HG02840 (cell line): ENCODE results near the gene SIRPG.
"Not testable (repeated sequence)": the region's sequence is repeated elsewhere in the genome, so short reads cannot be mapped to it uniquely, and the experiment has no call there.

Experiments used
- ATAC-seq: cut with Tn5 transposase; IDR thresholded peaks from one replicate; pipeline ENCODE4 v1.9.1; 2021; ENCODE audit warnings: mild to moderate bottlenecking, moderate library complexity, moderate number of reproducible peaks; ENCODE audit not compliant: unreplicated experiment, low FRiP score

SIRPG gene

DNA sequence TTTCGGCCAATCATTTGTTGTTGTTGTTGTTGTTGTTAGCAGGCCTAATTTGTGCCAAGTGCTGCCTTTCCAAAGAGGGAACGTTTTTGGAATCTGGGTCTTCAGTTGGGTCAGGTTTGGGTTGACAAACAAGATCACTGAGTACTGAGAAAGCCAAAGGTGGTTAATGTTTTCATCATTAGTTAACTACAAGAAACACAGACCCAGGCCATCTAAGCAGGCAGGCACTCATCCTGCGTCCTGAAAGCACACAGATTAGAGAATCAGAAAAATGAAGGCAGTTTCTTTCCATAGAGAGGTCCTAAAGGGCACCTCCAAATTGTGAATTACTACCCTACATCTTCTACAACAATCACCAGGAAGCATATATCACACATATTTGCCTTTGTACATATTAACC lies 15.1 kb upstream of the SIRPG start:
- ATAC-seq, result no peak

DNA sequence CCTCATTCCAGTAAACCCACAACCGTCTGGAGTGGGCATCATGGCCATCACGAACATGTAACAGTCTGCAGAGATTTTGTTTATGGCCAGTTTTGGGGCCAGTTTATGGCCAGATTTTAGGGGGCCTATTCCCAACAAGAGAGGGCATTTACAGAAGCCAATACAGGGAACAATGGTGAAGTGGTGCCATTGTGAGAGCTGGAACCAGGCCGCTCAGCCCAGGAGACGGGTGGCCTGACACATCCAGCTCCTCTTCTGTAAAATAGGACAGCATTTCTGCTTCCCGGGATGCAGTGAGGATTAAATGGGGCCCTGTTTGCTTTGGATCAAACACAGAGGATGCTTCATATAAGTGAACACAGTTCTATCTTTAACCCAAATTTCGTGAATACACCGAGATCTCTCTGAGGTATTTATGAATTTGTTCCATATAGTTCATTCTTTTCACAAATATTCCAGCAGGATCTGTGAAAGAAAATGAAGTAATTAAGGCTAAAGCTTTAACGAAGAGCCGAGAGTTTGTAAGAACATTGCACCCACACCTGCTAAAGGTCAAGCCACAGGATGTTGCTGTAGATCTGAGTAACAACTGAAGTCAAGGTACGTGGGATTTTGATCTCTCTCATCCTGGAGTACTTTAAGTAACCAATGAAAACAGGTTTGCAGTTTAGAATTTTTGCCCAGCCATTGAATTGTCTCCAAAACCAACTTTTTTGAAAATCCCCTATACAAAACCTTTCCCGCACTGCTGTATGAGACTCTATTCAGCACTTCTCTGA lies 14.5 kb upstream of the SIRPG start:
- ATAC-seq, result no peak

DNA sequence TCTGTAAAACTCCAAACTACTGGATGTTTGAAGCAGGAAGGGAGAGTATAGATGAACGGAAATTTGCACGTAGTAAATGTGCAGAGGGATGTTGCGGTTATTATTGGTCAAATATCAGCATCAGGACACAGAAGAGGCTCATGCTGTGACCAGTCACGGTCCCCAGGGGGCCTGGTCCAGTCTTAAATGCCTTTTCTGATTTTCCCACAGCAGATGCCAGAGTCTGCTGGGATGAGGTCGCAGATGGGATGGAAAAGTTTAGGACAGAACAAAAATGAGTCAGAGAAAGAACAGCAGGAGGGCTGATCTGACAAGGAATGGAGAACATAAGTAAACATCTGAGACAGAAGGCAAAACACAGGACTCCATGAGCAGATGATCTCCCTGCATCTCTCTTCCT lies 11.7 kb upstream of the SIRPG start:
- ATAC-seq, result no peak

DNA sequence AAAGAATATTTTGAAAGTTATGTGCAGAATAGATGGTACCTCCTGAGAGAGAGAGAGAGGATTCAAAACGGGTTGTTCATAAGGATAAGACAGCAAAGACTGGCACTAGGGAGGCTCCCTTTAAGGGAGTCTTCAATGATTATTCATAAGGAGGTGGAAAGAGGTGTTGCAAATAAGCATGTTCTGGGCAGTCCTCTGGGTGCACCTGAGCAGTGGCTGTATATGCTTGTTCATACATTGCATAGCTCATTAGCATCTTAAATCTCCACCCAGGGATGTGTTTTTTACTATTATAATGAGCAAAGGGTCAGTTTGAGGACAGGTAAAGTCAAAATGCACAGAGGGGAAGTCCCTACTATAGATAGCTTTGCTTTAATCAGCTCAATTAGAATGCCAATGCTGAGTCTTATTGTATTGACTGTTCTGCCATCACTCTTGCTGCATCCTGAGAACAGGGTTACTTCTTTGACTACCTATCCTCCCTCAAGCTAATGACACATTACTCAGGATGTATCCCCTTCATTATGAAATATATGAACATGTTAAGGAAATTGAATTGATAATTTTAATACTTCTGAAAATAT lies 10.0 kb upstream of the SIRPG start:
- ATAC-seq, result no peak

DNA sequence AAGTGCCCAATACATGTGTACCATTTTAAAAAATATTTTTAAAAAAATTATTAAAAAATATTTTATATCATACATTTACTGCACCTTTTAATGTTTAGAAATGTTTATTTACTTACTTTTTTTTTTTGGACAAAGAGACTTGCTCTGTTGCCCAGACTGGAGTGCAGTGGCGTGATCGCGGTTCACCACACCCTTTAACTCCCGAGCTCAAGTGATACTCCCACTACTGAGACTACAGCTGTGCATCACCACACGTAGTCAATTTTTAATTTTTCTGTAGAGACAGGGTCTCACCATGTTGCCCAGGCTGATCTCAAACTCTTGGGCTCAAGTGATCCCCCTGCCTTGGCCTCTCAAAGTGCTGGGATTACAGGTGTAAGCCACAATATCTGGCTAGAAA lies 9.2 kb upstream of the SIRPG start:
- no peak for ATAC-seq

DNA sequence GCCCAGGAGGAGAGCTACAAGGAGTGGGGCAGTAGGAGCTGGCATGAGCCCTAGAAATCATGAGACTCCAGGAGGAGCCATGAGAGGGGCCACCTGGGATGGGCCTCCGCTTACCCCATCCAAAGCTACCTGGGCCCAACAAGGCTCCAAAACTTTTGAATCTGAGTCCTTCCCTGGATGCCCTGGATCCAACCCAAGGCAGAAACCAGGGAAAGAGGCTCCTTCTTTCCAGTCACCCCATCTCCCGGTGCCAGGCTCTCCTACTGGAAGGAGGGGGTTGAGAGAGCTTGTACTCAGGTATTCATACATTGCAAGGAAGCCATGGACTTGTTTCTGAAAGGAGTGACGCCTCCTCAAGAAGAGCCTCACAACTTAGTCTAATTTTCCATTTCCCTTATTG lies 7.8 kb upstream of the SIRPG start:
- ATAC-seq, result no peak

DNA sequence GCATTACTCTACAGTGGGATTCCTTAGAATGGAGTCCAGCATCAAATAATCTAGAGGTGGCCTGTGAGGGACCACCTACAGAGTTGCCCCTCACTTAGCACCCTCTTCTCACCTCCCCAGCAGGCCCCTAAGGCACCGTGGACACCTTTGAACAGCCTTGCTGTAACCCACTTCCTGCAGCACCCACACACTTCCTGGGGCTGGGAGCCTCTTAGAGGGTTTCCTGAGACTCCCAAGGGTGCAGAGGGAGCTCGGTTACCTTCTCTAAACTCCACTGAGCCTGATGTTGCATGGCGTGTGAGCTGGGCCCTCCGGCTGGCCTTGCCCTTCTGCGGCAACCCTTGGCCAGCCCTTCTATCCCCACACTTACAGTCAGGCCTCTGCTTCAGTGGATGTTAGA lies 7.3 kb upstream of the SIRPG start:
- ATAC-seq, result no peak

DNA sequence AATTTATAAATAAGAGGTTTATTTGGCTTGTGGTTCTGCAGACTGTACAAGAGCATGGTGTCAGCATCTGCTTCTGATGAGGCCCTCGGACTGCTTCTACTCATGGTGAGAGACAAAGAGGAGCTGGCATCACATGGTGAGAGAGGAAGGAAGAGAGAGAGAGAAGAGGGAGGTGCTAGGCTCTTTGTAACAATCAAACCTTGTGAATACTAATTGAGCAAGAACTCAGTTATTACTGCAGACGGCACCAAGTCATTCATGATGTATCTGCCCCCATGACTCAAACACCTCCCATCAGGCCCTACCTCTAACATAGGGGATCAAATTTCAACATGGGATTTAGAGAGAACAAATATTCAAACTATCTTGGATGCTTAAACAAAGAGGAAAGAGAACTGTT lies 6.3 kb upstream of the SIRPG start:
- ATAC-seq, result no peak

DNA sequence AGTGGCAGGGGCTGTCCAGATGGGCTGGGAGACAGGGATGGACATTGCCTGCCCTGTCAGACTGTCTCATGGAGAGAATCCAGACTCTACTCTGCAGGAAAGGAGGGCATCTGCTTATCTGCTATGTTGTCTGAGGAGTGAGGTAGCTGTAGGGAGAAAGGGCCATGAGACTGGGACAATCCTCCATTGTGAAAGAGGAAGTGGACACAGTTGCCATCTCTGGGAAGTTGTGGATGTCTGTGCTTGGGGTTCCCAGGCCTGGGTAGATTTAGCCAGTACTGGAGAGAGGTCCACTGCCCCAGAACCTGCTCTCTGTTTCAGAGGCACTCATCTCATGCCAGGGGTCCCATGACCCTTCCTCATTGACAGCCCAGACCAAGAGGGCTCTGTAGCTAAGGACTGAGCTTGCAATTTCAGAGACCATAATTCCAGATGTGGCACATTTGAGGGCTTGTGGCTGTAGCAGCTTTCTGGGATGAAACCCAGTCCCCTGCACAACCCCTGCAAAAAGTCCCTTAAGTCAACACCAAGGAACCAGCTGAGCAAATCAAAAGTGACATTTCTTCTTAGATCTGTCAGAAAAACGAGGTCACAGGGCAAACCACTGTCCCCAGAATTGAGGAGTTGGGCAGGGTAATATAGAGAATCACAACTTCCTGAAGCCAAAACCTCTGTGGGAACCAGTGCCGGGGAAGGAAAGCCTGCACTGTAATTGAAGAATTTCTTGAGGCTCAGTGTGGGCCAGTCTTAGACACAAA lies 4.1 kb upstream of the SIRPG start:
- ATAC-seq, result no peak

DNA sequence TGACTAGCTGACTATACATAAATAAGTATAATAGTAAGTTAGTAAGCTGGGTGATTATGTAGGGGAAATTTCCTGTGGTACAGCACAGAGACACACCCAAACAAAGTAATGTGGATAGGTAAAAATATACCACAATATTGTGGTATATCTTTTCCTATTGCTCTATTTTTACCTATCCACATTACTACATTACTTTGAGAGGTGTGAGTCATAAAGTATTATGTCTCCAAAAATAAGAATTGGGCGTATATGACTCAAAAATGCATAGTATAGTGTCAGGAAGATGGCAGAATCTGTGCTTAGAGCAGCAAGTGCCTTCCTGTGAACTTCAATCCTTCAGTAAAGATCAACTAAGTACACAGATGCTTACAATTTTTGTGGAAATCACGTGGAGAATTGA lies 2.7 kb upstream of the SIRPG start:
- ATAC-seq, result no peak

DNA sequence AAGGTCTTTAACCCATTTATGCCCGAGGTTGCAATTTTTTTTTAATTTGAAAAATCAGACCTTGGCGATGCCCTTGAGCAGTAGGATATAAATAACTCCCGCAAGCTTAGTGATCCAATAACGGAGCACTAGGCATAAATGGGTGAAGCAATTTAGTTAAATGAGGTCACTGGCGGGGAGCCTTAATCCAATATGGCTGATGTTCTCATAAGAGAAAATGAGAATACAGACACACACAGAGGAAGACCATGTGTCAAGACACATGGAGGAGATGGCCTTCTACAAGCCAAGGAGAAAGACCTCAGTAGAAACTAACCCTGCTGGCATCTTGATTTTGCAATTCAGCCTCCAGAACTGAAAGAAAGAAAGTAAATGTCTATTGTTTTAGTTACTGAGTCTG lies 735 bp downstream of the SIRPG start:
- no peak for ATAC-seq

DNA sequence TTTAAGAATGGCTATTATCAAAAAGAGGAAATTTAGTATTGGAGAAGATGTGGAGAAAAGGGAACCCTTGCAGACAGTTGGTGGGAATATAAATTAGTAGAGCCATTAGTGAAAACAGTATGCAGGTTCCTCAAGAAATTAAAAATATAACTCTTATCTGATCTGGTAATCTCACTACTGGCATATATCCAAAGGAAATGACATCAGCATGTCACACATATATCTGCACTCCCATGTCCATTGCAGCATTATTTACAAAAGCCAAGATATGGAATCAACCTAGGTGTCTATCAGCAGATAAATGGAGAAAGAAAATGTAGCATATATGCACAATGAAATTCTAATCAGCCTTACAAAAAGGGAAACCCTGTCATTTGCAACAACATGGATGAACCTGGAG lies 2.6 kb downstream of the SIRPG start:
- ATAC-seq, result no peak

DNA sequence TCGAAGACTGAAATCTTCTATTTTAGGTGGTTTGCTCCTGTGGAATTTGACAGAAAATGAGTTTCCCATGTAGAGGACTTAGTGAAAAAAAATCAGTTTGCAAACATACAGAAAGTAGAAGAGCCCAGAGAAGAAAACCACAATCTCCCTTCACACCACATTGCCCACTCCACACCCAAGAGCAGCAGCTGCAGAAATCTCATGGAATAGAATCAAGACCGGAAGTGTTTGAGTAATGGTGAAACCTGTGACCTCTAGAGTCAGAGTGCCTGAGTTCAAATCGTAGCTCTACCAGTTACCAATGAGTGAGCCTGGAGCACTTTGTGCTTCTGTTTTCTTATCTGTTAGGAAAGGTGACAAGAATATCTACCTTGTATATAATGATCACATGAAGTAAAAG lies 4.6 kb downstream of the SIRPG start:
- no peak for ATAC-seq

DNA sequence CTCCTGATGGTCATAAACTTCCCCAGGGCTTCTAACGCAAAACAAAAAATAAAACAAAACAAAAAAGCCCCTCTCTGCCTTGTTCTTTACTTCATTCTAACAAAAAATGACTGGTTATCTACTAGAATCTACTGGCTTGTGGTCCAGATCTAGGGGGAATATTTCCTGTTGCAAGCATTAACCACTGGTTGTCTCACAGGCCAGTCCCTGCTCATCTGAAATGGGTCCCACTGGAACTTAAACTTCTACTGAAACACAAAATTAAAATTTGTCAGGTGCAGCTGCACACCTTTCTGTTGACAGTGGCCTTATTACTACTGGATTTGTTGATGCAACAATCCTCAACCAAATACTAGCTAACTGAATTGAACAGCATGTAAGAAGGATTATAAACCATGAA lies 5.5 kb downstream of the SIRPG start:
- ATAC-seq, result no peak

DNA sequence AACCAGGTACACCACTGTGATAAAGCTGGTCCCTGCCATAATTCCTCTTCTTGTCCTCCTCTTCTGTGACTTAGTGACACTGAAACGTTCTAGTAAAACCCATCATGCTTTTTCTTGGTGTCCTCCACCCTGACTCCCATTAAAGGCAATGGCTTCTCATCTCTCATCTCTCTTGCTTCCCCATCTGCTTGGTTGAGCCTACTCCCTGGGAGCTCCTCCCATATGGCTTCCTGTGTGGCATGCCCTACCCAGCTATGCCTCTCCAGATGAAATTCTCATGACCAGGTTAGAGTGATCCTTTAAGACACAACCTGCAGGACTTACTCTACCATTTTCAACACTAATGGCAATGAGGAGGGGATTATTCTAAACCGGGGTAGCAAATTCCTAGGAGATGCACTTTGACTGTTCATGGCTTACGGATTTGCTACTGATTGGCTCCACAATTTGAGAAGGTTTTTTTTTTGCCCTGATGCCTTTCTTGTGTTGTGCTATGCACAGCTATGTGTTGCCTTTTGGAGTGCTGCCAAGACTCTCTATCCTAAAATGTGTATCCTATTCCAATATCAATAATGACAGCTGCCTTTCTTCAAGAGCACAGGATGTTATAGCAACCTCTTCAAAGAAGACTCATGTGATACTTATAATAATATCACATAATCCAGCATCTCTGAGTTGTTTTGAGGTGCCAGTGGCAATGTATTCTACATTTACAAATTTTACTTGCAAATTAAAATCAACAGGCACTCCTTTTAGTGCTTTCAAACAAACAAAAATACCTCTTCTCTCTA lies 6.1 kb downstream of the SIRPG start:
- no peak for ATAC-seq

DNA sequence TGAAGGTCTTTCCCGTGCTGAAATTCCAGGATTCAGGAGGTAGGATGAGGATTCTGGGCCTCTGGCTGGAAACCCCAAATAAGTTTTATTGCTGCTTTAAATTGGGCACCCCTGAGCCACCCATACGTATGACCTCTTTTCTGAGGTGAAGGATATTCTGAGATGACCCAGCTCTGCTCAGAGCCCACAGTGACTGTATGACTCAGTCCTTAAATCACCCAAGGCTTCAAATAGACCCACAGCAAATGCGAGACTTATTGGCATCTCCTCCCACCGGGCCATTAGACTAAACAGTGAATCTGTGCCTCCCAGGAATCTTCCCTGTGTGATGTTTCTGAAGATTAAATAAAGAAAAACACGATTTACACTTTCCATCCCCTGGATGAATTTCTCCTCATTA lies 9.5 kb downstream of the SIRPG start:
- ATAC-seq, result no peak

DNA sequence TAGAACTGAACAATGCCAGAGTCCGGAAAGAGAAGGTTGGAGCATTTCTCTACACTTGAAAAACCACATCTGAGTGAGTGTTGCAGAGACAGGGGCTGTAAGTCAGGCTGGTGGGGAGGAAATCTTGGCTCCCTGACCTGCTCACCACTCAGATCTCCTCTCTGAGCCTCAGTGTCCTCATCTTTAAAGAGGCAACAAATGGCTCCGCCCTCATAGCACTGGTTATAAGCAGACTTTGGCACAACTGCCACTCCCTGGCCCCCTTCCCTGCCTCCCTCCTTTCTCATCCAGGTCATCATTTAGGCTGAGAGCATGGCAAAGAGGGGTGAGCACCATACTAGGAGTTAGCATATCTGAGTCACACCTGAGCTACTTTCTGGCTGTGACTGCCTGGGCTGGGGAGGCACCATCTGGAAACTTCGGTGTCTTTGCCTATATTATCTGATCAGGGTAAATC lies 10.6 kb downstream of the SIRPG start:
- no peak for ATAC-seq

DNA sequence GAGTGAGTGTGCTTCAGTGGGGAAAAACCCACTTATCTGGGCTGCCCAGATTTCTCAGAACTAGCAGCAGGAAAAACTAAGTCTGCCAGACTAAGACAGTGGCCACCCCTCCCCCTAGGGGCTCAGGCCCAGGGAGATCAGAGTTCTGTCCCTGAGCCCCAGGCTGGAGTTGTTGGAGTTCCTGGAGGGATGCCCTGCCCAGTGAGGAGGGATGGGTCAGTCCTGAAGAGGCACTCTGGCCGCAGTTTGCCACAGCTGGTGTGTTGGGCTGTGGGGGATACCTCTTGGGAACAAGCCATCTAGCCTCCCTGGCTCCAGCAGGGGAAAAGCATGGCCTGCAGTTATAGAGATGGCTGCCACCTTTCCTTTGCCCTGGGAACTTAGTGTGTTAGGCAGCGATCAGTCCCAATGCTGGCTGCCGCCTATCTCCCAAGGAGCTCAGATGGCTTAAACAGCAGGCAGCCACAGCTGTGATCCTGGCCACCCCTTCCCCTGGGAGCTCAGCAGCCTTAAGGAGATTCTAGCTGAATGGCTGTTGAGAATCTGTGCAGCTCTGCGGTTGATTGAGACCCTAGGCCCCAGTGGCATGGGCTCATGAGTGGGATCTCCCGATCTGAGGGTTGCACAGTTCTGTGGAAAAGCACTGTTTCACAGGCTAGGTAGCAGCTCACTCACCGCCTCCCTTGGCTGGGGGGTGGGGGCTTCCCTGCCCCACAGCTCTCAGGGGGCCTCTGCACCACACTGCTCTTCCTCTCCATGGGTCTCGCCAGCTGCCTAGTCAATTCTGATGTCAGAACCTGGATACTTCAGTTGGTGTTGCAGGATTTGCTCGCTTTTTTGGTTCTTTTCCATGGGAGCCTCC lies 13.2 kb downstream of the SIRPG start:
- ATAC-seq, result no peak

DNA sequence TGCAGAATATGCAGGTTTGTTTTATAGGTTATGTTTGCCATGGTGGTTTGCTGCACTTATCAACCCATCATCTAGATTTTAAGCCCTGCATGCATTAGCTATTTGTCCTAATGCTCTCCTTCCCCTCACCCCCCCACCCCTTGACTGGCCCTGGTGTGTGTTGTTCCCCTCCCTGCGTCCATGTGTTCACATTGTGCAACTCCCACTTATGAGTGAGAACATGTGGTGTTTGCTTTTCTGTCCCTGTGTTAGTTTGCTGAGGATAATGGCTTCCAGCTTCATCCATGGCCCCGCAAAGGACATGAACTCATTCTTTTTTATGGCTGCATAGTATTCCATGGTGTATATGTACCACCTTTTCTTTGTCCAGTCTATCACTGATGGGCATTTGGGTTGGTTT lies 18.9 kb downstream of the SIRPG start:
- not testable (repeated sequence) for ATAC-seq

DNA sequence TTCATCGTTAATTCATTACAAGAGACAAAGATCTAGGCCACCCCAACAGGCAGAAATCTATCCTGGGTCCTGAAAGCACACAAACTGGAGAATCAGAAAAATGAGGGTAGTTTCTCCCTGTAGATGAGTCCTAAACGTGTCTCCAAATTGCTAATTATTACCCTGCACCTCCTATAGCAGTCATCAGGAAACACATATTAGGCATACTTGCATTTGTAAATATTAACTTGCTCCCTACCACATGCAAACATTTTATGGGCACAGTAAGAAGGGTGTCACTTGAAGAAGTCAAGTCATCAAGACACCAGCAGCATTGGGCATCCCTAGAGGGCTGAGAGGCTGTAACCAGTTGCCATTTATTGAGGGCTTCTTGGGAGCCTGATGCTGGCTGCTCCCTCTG lies 19.8 kb downstream of the SIRPG start:
- ATAC-seq, result no peak
